ENCODE results near the gene MAP3K13.
A peak's percentile ranks its signal among the peaks of the same experiment; 100 is the strongest.
"Not testable (repeated sequence)": the region's sequence is repeated elsewhere in the genome, so short reads cannot be mapped to it uniquely, and the experiment has no call there.

Gene MAP3K13

GRCh38 chr3:185457376-185457775, 94.4 kb downstream of the MAP3K13 start:
- Histone ChIP-seq H4K20me1 (no peaks in the 10 kb centered on the region), H3K36me3 (no peaks in the 10 kb centered on the region), H3K27me3 (no peaks in the 10 kb centered on the region), H3K27ac (no peak overlapping the region), H3K4me3 (no peak overlapping the region), H3K9ac (no peak overlapping the region), H3K4me2 (no peak overlapping the region), H3K9me3 (replicated peaks in 1 of 11) (peaks cover 0 to 3% (median 0%) of the 10 kb centered on the region in 11 experiments; a peak in 1 of 22 replicates), H3K4me1 (no peaks in the 10 kb centered on the region)
- no peak for TF ChIP-seq Cebpa-rat (IDR thresholded peaks at IDR 0.05)

DNA sequence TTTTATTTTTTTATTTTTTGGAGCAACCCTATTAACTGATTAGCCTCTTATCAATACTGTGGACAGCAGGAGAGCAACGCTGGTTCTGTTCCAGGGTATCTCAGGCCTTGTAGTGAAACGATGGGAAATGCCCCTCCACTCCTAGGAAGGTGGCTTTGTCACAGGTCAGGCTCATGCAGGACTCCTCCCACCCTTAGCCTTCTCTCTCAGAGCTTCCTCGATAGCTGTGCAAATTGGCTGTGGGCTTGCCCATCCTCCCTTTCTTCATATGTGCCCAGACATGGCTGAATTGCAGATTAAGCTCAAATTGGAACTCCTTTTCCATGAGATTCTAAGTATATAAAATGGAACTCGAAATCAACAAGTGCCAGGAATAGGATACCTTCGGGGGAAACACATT, 97.4 kb downstream of the MAP3K13 start:
- Histone ChIP-seq H3K9me3 (replicated peaks in 1 of 11) (peaks cover 0 to 3% (median 0%) of the 10 kb centered on the region in 11 experiments; a peak in 1 of 22 replicates), H3K4me1 (no peaks in the 10 kb centered on the region), H3K9ac (no peak overlapping the region), H3K27ac (no peak overlapping the region), H3K4me2 (no peak overlapping the region), H3K36me3 (no peaks in the 10 kb centered on the region), H4K20me1 (no peaks in the 10 kb centered on the region), H3K27me3 (no peaks in the 10 kb centered on the region), H3K4me3 (no peak overlapping the region)
- no peak for TF ChIP-seq Cebpa-rat (IDR thresholded peaks at IDR 0.05)

DNA sequence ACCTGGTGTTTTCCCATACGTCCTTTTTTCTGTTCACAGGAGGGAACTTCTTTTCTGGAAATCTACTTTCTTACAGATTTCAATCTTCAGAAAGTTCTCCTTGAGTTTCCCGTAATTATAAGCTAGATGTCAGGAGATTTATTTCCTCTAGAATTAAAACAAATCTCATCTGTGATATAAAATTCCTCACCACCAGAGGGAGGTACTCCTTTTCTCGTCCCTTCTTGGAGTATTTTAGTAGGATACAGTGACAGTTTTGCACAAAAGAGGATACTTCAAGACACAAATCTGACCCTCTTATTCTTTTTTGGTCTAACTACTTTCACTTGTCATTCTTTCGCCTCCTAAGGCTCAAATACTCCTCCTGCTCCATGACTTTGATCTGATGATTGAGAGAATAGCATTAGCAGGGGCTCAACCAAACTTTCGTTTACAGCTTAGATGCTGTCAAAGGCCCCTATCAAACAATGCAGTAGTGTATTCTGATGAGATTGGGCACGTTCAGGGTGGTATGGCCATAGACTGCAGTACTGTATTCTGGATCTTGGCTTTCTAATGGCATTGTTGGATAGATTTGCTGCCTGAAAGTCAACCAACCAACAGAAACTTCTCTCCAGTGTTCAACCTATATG, 97.9 kb downstream of the MAP3K13 start:
- H4K20me1 ChIP-seq: no peaks in the 10 kb centered on the region
- no peak overlapping the region for H3K4me2 ChIP-seq
- H3K36me3 ChIP-seq: no peaks in the 10 kb centered on the region
- H3K27me3 ChIP-seq: no peaks in the 10 kb centered on the region
- H3K9me3 ChIP-seq (replicated peaks in 1 of 11): peaks cover 0 to 3% (median 0%) of the 10 kb centered on the region in 11 experiments; a peak in 1 of 22 replicates
- no peak overlapping the region for H3K4me3 ChIP-seq
- H3K4me1 ChIP-seq: no peaks in the 10 kb centered on the region
- no peak overlapping the region for H3K9ac ChIP-seq
- TF ChIP-seq Cebpa-rat (IDR thresholded peaks at IDR 0.05): no peak
- H3K27ac ChIP-seq: no peak overlapping the region

DNA sequence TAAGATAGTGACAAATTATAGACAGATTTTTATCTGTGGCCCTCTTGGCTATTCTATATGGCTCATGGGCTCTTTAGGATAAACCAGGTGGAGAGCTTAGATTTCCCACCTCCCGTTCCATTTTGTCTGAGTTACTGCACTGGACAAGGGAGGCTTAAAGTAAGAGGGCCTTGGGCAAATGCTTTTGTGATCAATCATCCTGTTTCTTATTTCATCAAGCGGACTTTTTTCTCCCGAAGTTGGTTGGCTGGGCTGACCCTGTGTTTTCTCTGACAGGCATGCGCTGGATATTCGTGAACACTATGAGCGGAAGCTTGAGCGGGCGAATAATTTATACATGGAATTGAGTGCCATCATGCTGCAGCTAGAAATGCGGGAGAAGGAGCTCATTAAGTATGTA, 102.5 kb downstream of the MAP3K13 start:
- H3K27me3 ChIP-seq: no peaks in the 10 kb centered on the region
- TF ChIP-seq Cebpa-rat (IDR thresholded peaks at IDR 0.05): no peak
- H3K9me3 ChIP-seq (replicated peaks in 1 of 11): no peaks in the 10 kb centered on the region
- no peaks in the 10 kb centered on the region for H3K4me1 ChIP-seq
- H3K9ac ChIP-seq: no peak overlapping the region
- H3K36me3 ChIP-seq: no peaks in the 10 kb centered on the region
- no peak overlapping the region for H3K4me3 ChIP-seq
- no peak overlapping the region for H3K4me2 ChIP-seq
- no peak overlapping the region for H3K27ac ChIP-seq
- no peaks in the 10 kb centered on the region for H4K20me1 ChIP-seq

- not testable (repeated sequence) for H4K20me1 ChIP-seq; H3K4me2 ChIP-seq; H3K9ac ChIP-seq; H3K4me1 ChIP-seq; H3K9me3 ChIP-seq (replicated peaks in 1 of 11); H3K4me3 ChIP-seq; H3K36me3 ChIP-seq; H3K27ac ChIP-seq; H3K27me3 ChIP-seq
These were observed 103.2 kb downstream of the MAP3K13 start for GRCh38 chr3:185466123-185466522.

DNA sequence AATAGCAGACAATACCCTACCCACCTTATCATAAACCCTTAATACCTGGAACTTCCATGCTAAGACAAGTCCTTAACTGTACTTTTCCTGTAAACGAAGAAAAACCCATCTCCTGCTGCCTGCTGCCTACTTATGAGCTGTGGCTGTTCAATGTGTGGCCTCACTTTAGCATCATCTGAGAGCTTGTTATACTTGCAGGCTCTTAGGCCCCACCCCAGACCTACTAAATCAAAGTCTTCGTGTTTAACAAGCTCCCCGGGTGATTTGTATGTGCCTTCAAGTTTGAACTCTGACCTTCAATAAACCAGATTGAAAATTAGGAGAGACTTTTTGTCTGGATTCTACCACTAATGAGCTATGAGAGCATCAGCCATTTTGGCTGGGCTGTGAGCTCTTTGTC, 106.6 kb downstream of the MAP3K13 start:
- no peaks in the 10 kb centered on the region for H3K27me3 ChIP-seq
- TF ChIP-seq Cebpa-rat (IDR thresholded peaks at IDR 0.05): no peak
- no peak overlapping the region for H3K9ac ChIP-seq
- no peaks in the 10 kb centered on the region for H4K20me1 ChIP-seq
- peaks cover 0 to 9% (median 5%) of the 10 kb centered on the region in 11 experiments; a peak in 6 of 22 replicates for H3K36me3 ChIP-seq
- H3K27ac ChIP-seq: no peak overlapping the region
- no peak overlapping the region for H3K4me2 ChIP-seq
- H3K4me1 ChIP-seq: no peaks in the 10 kb centered on the region
- no peak overlapping the region for H3K4me3 ChIP-seq
- H3K9me3 ChIP-seq (replicated peaks in 1 of 11): no peaks in the 10 kb centered on the region

DNA sequence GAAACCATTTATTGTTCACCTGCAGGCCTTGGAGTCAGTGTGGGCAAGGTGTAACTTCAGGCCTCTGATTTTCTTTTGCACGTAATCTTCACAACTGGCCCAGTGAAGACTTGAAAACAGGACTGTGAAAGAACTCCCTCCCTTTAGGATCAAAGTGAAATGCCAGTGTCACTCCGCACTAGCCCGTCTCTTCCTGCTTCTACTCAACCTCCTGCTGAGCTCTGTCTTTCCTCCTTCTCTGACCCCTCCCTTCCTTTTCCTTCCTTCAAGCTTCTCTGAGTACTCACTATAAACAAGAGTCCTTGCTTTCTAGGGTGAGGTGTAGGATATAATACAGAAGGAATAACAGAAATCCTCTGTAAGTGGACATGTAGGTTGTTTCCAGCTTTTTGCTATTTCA, 107.4 kb downstream of the MAP3K13 start:
- TF ChIP-seq Cebpa-rat (IDR thresholded peaks at IDR 0.05): no peak
- Histone ChIP-seq H3K9ac (no peak overlapping the region), H3K4me2 (no peak overlapping the region)

GRCh38 chr3:185473290-185473815, 110.4 kb downstream of the MAP3K13 start:
- no peak overlapping the region for H3K4me3 ChIP-seq
- no peak overlapping the region for H3K4me2 ChIP-seq
- no peaks in the 10 kb centered on the region for H4K20me1 ChIP-seq
- H3K27ac ChIP-seq: no peak overlapping the region
- peaks cover 0 to 12% (median 0%) of the 10 kb centered on the region in 10 experiments; a peak in 2 of 20 replicates for H3K4me1 ChIP-seq
- TF ChIP-seq Cebpa-rat (IDR thresholded peaks at IDR 0.05): no peak
- H3K36me3 ChIP-seq: peaks cover 0 to 15% (median 6%) of the 10 kb centered on the region in 11 experiments; a peak in 9 of 22 replicates
- H3K9ac ChIP-seq: no peak overlapping the region
- no peaks in the 10 kb centered on the region for H3K27me3 ChIP-seq
- H3K9me3 ChIP-seq (replicated peaks in 1 of 11): peaks cover 0 to 21% (median 0%) of the 10 kb centered on the region in 11 experiments; a peak in 7 of 22 replicates

More for the DNA sequence above, 107.4 kb downstream of the MAP3K13 start:
- no peaks in the 10 kb centered on the region for H4K20me1 ChIP-seq
- H3K36me3 ChIP-seq: peaks cover 0 to 9% (median 5%) of the 10 kb centered on the region in 11 experiments; a peak in 6 of 22 replicates
- H3K4me1 ChIP-seq: no peaks in the 10 kb centered on the region
- H3K4me3 ChIP-seq: no peak overlapping the region
- no peaks in the 10 kb centered on the region for H3K9me3 ChIP-seq (replicated peaks in 1 of 11)
- no peak overlapping the region for H3K27ac ChIP-seq
- no peaks in the 10 kb centered on the region for H3K27me3 ChIP-seq

- H3K27me3 ChIP-seq, H3K4me2 ChIP-seq, H3K9ac ChIP-seq, H3K27ac ChIP-seq, H4K20me1 ChIP-seq, H3K4me3 ChIP-seq: not testable (repeated sequence)
- peaks cover 0 to 28% (median 0%) of the 10 kb centered on the region in 10 experiments; a peak in 6 of 20 replicates for H3K4me1 ChIP-seq
- H3K36me3 ChIP-seq: peaks cover 0 to 15% (median 6%) of the 10 kb centered on the region in 11 experiments; a peak in 10 of 22 replicates
- peaks cover 0 to 37% (median 0%) of the 10 kb centered on the region in 11 experiments; a peak in 8 of 22 replicates for H3K9me3 ChIP-seq (replicated peaks in 1 of 11)
These were observed 112.0 kb downstream of the MAP3K13 start for GRCh38 chr3:185474922-185475321.

- Histone ChIP-seq H3K9me3 (replicated peaks in 1 of 11) (peaks cover 0 to 53% (median 6%) of the 10 kb centered on the region in 11 experiments; a peak in 11 of 22 replicates), H3K4me2 (peak overlapping the region in 1 of 11 experiments; percentile 67; a peak in 1 of 22 replicates), H3K27ac (no peak overlapping the region), H3K4me3 (no peak overlapping the region), H3K27me3 (no peaks in the 10 kb centered on the region), H3K9ac (no peak overlapping the region), H3K4me1 (peaks cover 0 to 34% (median 2%) of the 10 kb centered on the region in 10 experiments; a peak in 7 of 20 replicates), H3K36me3 (peaks cover under 1 to 38% (median 15%) of the 10 kb centered on the region in 11 experiments; a peak in 16 of 22 replicates), H4K20me1 (no peaks in the 10 kb centered on the region)
- no peak for TF ChIP-seq Cebpa-rat (IDR thresholded peaks at IDR 0.05)
These were observed 114.4 kb downstream of the MAP3K13 start for GRCh38 chr3:185477316-185477715.

Measured in BLaER1 treated with 17β-estradiol and CSF1 and Interleukin-3, amounts not matched to agents 10 nM and 100 nM (cell line).